HG02798 (cell line): ENCODE results near the gene APMAP.
"Not testable (repeated sequence)": the region's sequence is repeated elsewhere in the genome, so short reads cannot be mapped to it uniquely, and the experiment has no call there.

Experiments used
- ATAC-seq: cut with Tn5 transposase; IDR thresholded peaks from one replicate; pipeline ENCODE4 v1.9.1; 2021; ENCODE audit warnings: mild to moderate bottlenecking; ENCODE audit not compliant: unreplicated experiment, poor library complexity

Gene APMAP

GRCh38 chr20:25008388-25009217 is 16.1 kb upstream of the APMAP start:
- no peak for ATAC-seq

GRCh38 chr20:25007491-25008305 is 15.1 kb upstream of the APMAP start:
- no peak for ATAC-seq

- ATAC-seq: no peak
Observed at GRCh38 chr20:25006431-25007167, 14.0 kb upstream of the APMAP start.

- ATAC-seq: no peak
Observed at GRCh38 chr20:25005661-25006060, 13.1 kb upstream of the APMAP start.

GRCh38 chr20:25005220-25005619 is 12.7 kb upstream of the APMAP start:
- no peak for ATAC-seq

GRCh38 chr20:25003002-25003401 is 10.5 kb upstream of the APMAP start:
- no peak for ATAC-seq

- ATAC-seq: not testable (repeated sequence)
Observed at GRCh38 chr20:25001323-25001722, 8.8 kb upstream of the APMAP start.

GRCh38 chr20:25000268-25000801 is 7.8 kb upstream of the APMAP start:
- no peak for ATAC-seq

- no peak for ATAC-seq
Observed at GRCh38 chr20:24999568-24999967, 7.0 kb upstream of the APMAP start.

GRCh38 chr20:24998631-24999445 is 6.3 kb upstream of the APMAP start:
- no peak for ATAC-seq

- ATAC-seq: no peak
Observed at GRCh38 chr20:24998121-24998520, 5.6 kb upstream of the APMAP start.

GRCh38 chr20:24996449-24997377 is 4.2 kb upstream of the APMAP start:
- no peak for ATAC-seq

GRCh38 chr20:24995741-24996448 is 3.3 kb upstream of the APMAP start:
- ATAC-seq: no peak

- peak; percentile 31 for ATAC-seq
Observed at GRCh38 chr20:24994470-24995368, 2.2 kb upstream of the APMAP start.

GRCh38 chr20:24994186-24994465 is 1.6 kb upstream of the APMAP start:
- no peak for ATAC-seq

- ATAC-seq: no peak
Observed at GRCh38 chr20:24993337-24994185, 1.0 kb upstream of the APMAP start.
